NCI-H1105 (cell line): ENCODE measurements around the gene SLC32A1.

Experiments used
- DNase-seq: peaks from one replicate; lab custom pipeline; 2025; lab: John Stamatoyannopoulos, UW

The SLC32A1 gene, protein sequence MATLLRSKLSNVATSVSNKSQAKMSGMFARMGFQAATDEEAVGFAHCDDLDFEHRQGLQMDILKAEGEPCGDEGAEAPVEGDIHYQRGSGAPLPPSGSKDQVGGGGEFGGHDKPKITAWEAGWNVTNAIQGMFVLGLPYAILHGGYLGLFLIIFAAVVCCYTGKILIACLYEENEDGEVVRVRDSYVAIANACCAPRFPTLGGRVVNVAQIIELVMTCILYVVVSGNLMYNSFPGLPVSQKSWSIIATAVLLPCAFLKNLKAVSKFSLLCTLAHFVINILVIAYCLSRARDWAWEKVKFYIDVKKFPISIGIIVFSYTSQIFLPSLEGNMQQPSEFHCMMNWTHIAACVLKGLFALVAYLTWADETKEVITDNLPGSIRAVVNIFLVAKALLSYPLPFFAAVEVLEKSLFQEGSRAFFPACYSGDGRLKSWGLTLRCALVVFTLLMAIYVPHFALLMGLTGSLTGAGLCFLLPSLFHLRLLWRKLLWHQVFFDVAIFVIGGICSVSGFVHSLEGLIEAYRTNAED

GRCh38 chr20:38723848-38724625, at the start of gene SLC32A1:
Gene SLC32A1, plus strand, starts transcription at chr20:38724486. Its CDS starts 239 bp downstream, at chr20:38724725.
- DNase-seq, result peak; percentile 32

DNA sequence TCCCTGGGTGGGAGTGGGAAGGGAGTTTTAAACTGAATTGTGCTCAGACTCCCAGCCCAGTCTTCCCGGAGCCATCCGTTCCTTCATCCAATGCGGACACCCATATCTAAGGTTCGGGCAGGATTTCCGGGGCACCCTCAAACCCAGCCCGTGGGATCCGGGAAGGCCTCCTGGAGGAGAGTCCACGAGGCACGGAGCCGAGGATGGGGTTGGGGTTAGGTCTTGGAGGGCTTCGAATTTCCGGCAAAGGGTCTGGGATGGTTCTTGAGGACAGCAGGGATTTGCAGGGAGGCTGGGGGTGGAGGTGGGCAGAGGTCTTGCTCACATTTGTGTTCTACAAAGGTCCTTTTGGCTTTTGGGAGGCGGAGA, 49.5 kb upstream of the SLC32A1 start:
- no peak for DNase-seq

DNA sequence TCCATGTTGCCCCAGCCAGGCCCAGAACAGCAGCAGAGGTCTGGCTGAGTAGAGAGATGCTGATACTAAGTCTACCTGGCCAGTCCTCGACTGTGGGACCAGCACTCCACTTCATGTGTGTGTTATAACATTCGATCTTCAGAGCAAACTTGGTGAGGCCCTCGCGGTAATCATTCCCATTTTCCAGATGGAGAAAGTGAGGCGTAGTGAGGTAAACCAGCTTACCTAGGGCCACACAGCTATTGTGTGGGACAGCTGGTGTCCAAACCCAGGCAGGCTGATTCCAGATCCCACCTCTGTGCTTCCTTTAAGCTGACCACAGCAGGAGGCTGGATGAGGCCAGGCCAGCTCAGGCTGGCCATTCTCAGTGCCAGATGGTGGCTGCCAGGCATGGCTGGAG, 47.7 kb upstream of the SLC32A1 start:
- DNase-seq, result no peak

GRCh38 chr20:38680500-38681306, 43.6 kb upstream of the SLC32A1 start:
- DNase-seq, result no peak

DNA sequence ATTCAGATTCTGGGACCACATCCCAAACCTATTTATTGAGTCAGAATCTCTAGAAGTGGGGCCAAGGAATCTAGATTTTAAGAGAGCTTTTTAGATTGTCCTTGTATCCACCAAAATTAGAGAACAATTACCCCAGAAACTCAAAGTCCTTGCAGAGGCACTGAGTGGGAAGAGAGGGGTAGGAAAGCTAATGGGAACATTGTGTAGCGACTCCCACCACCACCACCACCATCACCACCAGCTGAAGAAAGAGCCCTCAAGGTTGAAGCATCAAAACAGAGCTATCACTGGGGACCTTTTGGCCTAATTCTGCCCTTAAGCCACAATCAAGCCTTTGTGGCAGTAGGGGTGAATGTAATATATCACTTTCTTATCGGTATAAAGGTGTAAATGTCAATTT, 39.0 kb upstream of the SLC32A1 start:
- DNase-seq, result no peak

DNA sequence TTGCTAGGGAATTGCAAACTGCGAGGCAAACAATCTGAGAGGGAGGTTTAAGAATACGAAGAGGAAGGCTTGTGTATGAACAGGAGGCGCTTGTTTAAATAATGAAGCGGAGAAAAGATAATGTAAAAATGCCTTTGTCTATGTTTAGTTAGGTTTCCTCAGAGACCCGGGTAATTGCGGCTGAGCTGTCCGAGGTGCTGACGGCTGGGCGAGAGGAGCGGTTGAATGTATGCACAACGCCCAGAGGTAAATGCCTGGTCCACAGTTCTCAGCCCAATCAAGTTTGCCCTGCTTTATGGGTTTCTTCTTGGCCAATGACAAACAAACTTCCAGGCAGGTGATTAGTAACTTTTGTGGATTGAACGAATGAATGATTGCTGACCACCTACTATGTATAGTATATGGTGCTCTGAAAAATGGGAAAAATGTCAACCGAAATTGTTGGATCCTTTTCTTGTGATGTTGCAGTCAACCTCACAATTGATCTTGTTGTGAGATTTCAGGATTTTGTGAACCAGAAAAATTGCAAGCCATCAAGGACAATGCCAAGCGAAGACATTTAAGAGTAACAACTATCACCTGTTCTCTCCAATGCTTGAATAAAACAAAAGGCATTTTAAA, 38.3 kb upstream of the SLC32A1 start:
- DNase-seq, result no peak

GRCh38 chr20:38692436-38693411, 31.6 kb upstream of the SLC32A1 start:
- DNase-seq, result no peak

GRCh38 chr20:38697306-38697705, 27.0 kb upstream of the SLC32A1 start:
- DNase-seq, result no peak

DNA sequence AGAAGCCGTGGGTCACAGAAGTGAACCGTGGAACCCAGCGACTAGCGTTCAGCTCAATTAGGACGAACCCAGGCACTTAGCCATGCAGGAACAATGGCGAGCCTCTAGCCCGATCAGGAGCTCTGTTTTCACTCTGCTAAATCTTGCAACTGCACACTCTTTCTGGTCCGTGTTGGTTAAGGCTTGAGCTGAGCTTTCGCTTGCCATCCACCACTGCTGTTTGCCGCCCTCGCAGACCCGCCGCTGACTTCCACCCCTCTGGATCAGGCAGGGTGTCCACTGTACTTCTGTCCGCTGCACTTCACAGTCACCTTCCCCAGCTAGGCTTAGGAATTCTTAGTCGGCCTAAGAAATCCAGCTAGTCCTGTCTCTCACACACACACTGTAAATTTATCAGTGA, 25.7 kb upstream of the SLC32A1 start:
- DNase-seq, result no peak

- no peak for DNase-seq
Observed at GRCh38 chr20:38700141-38700540, 24.1 kb upstream of the SLC32A1 start.

DNA sequence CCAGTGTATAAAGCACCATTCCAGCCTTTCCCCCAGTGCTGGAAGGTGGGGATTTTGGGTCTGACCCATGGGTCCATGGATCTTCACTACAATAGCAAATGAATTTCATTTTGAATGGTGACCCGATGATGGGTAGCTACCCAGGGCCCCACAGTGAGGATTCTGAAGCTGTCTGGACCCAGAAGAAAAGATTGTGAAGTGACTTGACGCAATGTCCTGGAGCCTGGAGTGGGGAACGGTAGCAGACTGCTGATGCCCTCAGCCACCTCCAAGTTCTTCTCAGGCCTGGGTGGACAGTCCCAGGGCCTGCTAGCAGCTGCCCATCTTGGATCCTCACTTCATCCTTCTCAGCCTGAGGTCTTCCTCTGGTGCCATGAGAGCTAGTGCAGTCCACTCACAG, 23.4 kb upstream of the SLC32A1 start:
- no peak for DNase-seq

DNA sequence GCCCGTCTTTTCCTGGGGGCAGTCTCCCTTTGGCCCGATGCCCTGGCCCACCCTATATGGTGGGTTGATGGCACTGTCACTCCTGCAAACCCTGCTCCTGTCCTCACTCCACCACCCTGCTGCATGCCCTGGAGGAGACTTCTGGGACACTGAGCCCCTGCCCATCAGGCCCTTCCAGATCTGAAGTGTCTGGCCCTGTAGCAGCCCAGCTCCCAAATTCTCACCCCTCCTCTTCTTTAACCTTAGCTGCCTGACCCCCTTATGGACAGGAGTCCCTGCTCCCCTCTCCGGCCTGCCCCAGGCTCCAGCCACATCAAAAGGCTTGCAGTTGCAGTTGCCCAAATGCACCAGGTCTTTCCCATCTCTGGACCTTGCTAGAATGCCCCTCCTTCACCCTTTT, 20.8 kb upstream of the SLC32A1 start:
- DNase-seq, result no peak

GRCh38 chr20:38704136-38704535, 20.1 kb upstream of the SLC32A1 start:
- no peak for DNase-seq

GRCh38 chr20:38706509-38706908, 17.8 kb upstream of the SLC32A1 start:
- DNase-seq, result no peak

DNA sequence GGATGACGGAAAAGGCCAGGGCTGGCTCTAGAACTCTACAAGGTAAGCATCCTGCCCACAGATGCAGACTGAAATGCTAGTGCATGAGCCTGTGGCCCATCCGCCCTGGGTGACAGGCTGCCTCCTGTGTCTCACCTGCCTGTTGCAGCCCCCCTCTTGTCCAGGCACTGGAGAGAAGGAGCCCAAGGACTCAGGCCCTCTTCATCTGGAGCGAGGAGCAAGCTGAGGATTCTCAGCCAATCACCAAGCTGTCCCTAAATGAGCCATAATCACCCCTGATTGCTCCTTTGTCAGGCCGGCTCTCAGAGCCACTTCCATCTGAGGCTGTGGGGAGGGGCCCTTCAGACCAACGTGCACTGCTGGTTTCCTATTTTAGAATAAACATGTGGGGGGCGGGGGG, 10.0 kb upstream of the SLC32A1 start:
- DNase-seq, result no peak

DNA sequence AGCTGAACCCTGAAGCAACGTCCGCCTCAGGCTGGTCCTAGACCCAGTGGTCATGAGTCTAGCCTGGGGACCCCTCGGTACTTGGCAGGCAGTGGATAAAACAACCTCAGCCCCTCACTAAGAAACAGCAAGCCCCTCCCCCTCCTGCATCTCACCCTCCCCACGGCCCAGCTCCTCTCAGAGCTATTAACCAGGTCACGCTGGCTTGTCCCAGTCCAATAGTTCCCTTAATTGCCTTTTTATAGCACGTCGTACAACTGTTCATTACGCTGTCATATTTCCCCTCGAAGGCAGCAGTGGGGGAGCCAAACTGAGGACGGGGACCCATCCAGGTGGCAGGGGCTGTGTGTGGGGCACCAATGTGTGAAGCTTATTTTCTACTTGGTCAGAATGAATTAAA, 8.6 kb upstream of the SLC32A1 start:
- no peak for DNase-seq

GRCh38 chr20:38722683-38723016, 1.6 kb upstream of the SLC32A1 start:
- DNase-seq, result no peak

- peak; percentile 21 for DNase-seq
Observed at GRCh38 chr20:38723017-38723847, 1.1 kb upstream of the SLC32A1 start.

GRCh38 chr20:38724626-38725147, 401 bp downstream of the SLC32A1 start:
- DNase-seq, result no peak
